NCI-H2171 treated with DMSO at 0.1 percent for 48 hours (cell line): ENCODE measurements around the gene EFHD1.
A peak's percentile ranks its signal among the peaks of the same experiment; 100 is the strongest.
"Not testable (repeated sequence)": the region's sequence is repeated elsewhere in the genome, so short reads cannot be mapped to it uniquely, and the experiment has no call there.

ENCODE experiments used
- DNase-seq: peaks from one replicate; lab custom pipeline; 2025; lab: John Stamatoyannopoulos, UW

EFHD1 gene

DNA sequence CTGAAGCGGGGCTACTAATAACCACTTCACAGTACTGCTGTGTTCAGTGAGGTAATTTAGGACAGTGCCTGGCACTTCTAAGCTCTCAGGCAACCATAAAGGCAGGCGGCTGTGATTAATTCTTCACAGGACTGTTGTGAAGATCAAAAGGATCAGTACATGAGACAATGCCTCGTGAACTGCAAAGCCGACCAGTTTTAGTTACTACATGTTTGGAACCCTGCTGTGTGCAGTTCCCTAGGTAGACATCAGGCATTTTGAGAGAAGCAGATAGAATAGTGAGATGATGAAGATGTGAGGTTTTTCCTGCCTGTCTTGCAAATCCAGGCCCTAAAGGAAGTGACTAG is 19.1 kb downstream of the EFHD1 start:
- DNase-seq: peak; percentile 12

DNA sequence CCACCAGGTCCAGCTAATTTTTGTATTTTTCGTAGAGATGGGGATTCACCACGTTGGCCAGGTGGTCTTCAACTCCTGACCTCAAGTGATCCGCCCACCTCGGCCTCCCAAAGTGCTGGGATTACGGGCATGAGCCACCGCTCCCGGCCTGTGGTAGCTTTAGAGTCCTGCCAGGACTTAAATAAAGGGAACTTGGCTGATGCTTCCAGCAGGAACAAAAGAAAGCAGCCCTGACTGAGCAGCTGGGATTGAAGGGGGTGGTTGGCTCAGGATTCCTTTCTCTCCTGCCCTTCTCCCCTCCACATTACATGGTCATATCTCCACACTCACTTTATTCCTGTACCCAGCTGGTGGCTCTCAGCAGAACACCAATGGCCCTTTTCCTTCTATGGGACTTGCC is 20.0 kb downstream of the EFHD1 start:
- no peak for DNase-seq

DNA sequence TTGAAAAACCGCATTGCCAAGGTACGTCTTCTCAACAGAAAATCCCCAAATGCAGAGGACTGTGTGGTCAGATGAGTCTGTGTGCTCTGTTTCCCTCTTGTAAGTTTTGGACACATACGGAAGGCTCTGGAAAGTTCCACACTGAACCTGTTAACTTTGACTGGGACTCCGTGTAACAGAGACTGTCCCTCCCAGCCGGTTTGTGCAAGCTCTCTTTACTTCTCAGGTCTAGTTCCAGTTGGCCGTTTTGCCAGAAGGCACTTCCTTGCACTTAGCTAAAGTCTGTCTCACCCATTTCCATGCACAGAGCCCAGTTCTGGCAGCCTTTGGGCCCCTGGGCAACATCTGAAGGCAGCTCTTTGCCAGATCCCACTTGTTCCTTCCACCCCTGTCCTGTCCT is 22.0 kb downstream of the EFHD1 start:
- no peak for DNase-seq

DNA sequence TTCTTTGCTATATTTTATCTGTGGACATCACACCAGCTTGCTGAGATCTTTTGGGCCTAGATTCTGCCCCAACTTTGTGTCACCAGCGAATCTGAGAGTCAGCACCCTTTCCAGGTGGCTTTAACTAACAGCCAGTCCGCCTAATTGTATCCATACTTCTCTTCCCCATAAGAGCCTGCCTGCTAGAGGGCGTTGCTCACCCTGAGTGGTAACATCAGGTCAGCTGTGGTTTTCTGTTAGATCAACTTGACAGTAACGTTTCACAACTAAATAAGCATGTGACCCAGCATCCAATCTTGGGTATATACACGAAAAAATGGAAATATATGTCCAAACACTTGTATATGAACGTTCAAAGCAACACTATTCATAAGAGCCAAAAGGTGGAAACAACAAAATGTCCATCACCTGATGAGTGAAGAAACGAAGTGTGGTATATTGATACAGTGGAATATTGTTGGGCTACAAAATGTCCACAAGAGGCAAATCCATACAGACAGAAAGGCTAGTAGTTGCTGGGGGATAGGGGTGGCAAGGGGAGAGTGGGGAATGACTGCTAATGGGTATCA is 24.9 kb downstream of the EFHD1 start:
- no peak for DNase-seq

GRCh38 chr2:232659359-232659758 is 26.0 kb downstream of the EFHD1 start:
- no peak for DNase-seq

DNA sequence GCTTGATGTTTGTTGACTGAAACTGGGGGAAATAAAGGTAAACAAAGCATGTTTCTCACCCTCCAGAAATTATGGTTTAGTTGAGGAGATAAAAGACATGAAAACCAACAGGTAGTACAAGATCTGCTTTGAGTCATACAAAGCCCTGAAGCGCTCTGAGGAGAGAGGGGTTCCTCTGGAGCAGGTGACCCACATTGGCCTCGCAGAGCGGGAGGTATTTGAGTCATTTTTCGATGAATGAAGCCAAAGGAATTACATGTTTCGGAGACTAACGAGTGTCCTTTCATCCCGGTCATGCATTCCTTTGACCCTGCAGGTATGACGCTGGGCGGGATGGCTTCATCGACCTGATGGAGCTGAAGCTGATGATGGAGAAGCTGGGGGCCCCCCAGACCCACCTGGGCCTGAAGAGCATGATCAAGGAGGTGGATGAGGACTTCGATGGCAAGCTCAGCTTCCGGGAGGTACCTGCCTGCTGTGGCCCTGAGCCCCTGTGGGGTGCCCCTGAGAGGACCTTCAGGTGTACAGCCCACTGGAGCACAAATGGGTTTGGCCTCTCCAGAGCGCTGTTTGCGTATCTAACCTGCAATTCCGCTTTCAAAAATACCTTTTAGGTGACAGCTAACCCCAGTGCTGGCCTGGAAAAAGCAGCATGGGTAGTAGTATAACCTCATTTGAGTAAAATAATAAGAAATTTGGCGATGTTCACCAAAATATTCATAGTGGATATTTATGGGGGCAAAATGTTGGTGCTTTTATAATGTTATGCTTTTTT is 29.3 kb downstream of the EFHD1 start:
- DNase-seq: no peak

GRCh38 chr2:232666051-232666805 is 32.8 kb downstream of the EFHD1 start:
- no peak for DNase-seq

GRCh38 chr2:232667989-232668583 is 34.7 kb downstream of the EFHD1 start:
- DNase-seq: no peak

GRCh38 chr2:232668805-232669444 is 35.5 kb downstream of the EFHD1 start:
- no peak for DNase-seq

DNA sequence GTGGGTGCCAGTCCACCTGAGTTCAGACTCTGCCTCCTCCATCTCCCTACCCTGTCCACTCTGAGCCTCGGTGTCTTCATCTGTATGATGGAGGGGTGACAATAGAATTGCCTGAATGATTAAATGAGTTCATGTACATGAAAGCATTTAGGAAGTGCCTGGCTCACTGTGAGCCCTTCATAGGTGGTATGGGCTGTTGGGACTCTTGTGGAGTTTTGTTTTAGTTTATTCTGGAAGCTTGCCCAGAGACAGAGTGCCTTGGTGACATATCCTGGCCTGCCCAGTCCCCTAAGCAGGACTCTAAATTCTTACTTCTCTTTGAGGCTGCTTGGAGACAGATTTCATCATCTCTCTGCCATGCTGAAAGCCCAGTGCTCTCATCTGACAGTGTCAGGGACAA is 39.2 kb downstream of the EFHD1 start:
- no peak for DNase-seq

- DNase-seq: no peak
These were observed 41.1 kb downstream of the EFHD1 start for GRCh38 chr2:232674491-232674890.

DNA sequence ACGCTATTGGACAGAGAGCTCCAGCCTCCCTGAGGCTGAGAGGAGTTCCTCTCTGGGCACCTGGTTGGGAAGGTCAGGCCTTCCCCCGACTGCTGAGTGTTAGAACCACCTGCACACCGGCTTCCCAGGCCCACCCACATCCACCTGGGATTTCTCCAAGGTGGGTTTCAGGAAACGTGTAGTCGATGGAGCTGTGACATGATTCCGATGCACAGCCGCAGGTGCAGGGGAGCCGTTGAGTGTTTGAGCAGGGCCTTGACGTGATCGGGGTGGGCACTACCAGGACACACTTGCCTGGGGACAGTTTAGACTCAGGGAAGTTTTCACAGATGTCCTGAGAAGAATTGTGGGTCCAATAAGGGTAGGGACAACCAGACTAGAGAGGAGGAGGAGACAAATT is 42.0 kb downstream of the EFHD1 start:
- no peak for DNase-seq

GRCh38 chr2:232680006-232680405 is 46.6 kb downstream of the EFHD1 start:
- no peak for DNase-seq

- DNase-seq: no peak
These were observed 48.1 kb downstream of the EFHD1 start for GRCh38 chr2:232681527-232681926.

- no peak for DNase-seq
These were observed 50.0 kb downstream of the EFHD1 start for GRCh38 chr2:232683368-232683767.

- not testable (repeated sequence) for DNase-seq
These were observed 52.0 kb downstream of the EFHD1 start for GRCh38 chr2:232685391-232685790.

GRCh38 chr2:232687382-232688160 is 54.2 kb downstream of the EFHD1 start:
- DNase-seq: peak; percentile 2

GRCh38 chr2:232688201-232688600 is 54.8 kb downstream of the EFHD1 start:
- DNase-seq: no peak

GRCh38 chr2:232689152-232689910 is 55.9 kb downstream of the EFHD1 start:
- DNase-seq: peak; percentile 63

DNA sequence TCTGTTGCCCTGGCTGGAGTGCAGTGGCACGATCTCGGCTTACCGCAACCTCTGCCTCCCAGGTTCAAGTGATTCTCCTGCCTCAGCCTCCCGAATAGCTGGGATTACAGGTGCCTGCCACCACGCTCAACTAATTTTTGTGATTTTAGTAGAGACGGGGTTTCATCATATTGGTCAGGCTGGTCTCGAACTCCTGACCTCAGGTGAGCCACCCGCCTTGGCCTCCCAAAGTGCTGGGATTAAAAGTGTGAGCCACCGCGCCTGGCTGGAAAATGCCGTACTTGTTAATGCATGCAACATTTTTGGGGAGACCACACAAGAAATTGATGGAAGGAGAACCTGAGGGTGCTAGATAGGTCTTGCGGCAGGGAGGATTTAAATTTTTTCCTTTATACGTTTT is 57.7 kb downstream of the EFHD1 start:
- not testable (repeated sequence) for DNase-seq

GRCh38 chr2:232693344-232693743 is 59.9 kb downstream of the EFHD1 start:
- no peak for DNase-seq
